Colonic mucosa (tissue), 4 donors: ENCODE data around the gene LARGE1. TPM values are rescaled to one million over a fixed set of nuclear protein-coding genes. Genes with fewer than 3 reads are reported as not detected.

Source experiments
- DNase-seq: peaks from one replicate; pipeline ENCODE4 v3.0.0-alpha.2; 2020
- H3K27ac ChIP-seq: fragments of 200-600 bp; one replicate; pipeline ENCODE4 v1.8.0; 2021
- H3K27me3 ChIP-seq: fragments of 200-600 bp; one replicate; pipeline ENCODE4 v1.8.0; 2021
- H3K36me3 ChIP-seq: fragments of 200-600 bp; one replicate; pipeline ENCODE4 v1.8.0; 2021
- H3K4me1 ChIP-seq: fragments of 200-600 bp; one replicate; pipeline ENCODE4 v1.8.0; 2021; ENCODE audit warnings: mild to moderate bottlenecking
- H3K4me3 ChIP-seq: fragments of 200-600 bp; one replicate; pipeline ENCODE4 v1.8.0; 2021
- H3K9ac ChIP-seq, 2 donors: one replicate each; pipeline ENCODE4 v1.7.0; 2013; ENCODE audit warnings: control low read depth in 2 of 2, low read depth in 2 of 2, low read length in 2 of 2
- H3K9me3 ChIP-seq: fragments of 200-600 bp; one replicate; pipeline ENCODE4 v1.8.0; 2021
- intact Hi-C: fragments of 100-400 bp; cut with DNase I; formaldehyde crosslinking; loops from one replicate; pipeline ENCODE4 v1.14.1; 2022
- total RNA-seq, 2 donors: library from RNA; stranded (reverse); fragmentation: NEBNext Ultra II Directional in 1 of 2; extraction: Animal tissue kit (Norgen Biotek cat#: 25700) in 1 of 2; gene quantifications; one replicate each; pipeline ENCODE4 v1.2.1, GENCODE V29; 2021
- TF ChIP-seq, protein P1 (sequence below): fragments of 200-600 bp; IDR thresholded peaks from one replicate; pipeline ENCODE4 v1.8.0; 2022; ENCODE audit warnings: antibody characterized with exemption, mild to moderate bottlenecking
- donor health status: healthy.
- donor health status: DM: no; HTN: no; CAD: no.
- donor health status: DM: no; HTN: no; CAD: no.

The LARGE1 gene
- total RNA-seq, 2 donors from 2014 or later = 45.2 to 46.5 TPM

DNA sequence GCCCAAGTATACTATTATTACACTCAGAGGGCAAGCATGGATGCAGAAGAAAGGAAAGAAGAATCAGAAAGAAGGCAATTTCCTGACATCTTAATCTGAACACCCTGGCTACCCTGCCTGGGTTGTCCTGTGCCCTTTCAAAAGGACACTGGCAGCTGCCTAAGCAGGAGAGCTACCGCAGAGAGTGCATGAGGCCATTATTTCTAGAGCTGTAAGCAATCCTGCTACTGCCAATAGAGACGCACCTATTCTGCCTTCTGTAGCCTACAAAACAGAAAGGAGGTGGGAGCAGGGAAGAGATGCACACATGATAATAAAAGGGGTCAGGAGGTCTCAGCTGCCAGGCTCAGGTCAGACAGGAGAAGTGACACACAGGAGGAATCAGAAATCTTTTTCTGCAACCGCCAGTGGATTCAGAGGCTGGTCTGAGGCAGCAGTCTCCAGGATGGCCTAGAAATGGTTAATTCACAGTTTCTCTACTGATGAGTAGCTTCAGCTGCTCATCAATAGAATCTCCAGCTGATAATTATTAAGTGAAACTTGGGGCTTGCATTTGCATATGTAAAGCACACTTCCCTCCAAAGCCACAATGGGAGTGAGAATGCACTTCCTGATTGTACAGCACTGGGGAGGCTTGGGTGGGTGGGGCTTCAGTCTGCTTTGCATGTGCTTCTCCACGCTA is 253.9 kb downstream of the LARGE1 start:
- intact Hi-C loops = no loop called here
- TF ChIP-seq, protein P1, sequence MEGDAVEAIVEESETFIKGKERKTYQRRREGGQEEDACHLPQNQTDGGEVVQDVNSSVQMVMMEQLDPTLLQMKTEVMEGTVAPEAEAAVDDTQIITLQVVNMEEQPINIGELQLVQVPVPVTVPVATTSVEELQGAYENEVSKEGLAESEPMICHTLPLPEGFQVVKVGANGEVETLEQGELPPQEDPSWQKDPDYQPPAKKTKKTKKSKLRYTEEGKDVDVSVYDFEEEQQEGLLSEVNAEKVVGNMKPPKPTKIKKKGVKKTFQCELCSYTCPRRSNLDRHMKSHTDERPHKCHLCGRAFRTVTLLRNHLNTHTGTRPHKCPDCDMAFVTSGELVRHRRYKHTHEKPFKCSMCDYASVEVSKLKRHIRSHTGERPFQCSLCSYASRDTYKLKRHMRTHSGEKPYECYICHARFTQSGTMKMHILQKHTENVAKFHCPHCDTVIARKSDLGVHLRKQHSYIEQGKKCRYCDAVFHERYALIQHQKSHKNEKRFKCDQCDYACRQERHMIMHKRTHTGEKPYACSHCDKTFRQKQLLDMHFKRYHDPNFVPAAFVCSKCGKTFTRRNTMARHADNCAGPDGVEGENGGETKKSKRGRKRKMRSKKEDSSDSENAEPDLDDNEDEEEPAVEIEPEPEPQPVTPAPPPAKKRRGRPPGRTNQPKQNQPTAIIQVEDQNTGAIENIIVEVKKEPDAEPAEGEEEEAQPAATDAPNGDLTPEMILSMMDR = no peak
- DNase-seq = peak; percentile 20

DNA sequence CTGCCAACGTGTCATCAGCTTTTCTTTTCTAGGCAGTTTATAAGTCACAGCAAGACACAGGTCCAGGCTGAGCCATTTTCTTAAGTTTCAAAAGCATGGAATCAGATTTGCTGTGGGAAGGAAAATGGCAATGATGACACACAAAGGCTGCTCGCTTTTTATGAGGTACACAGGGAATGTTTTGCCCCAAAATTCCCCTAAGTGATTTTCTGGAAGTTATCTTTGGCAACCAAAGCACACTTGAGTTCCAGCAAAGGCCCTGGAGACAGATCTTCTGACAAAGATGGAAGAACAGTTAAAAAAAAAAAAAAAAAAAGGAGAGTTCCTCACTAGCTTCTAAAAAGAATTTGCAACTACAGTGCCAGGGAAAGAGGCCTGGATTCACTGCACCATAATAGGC is 260.8 kb downstream of the LARGE1 start:
- TF ChIP-seq, protein P1 = no peak
- no peaks in the 10 kb centered on the region for H3K27me3 ChIP-seq
- intact Hi-C loops = loop anchor here (10.0 kb wide), 1 partner anchor 265 kb away; the partner anchor contains the start of gene LARGE1
- no peak for DNase-seq
- H3K4me1 ChIP-seq = no peaks in the 10 kb centered on the region
- no peak overlapping the region for H3K4me3 ChIP-seq
- no peak overlapping the region for H3K27ac ChIP-seq
- no peak overlapping the region for H3K9ac ChIP-seq
- H3K9me3 ChIP-seq = no peaks in the 10 kb centered on the region
- no peaks in the 10 kb centered on the region for H3K36me3 ChIP-seq

More for the DNA sequence above, 253.9 kb downstream of the LARGE1 start:
- H3K4me1 ChIP-seq = no peaks in the 10 kb centered on the region
- no peaks in the 10 kb centered on the region for H3K27me3 ChIP-seq
- no peak overlapping the region for H3K9ac ChIP-seq
- H3K9me3 ChIP-seq = no peaks in the 10 kb centered on the region
- H3K36me3 ChIP-seq = no peaks in the 10 kb centered on the region
- H3K4me3 ChIP-seq = no peak overlapping the region
- no peak overlapping the region for H3K27ac ChIP-seq

DNA sequence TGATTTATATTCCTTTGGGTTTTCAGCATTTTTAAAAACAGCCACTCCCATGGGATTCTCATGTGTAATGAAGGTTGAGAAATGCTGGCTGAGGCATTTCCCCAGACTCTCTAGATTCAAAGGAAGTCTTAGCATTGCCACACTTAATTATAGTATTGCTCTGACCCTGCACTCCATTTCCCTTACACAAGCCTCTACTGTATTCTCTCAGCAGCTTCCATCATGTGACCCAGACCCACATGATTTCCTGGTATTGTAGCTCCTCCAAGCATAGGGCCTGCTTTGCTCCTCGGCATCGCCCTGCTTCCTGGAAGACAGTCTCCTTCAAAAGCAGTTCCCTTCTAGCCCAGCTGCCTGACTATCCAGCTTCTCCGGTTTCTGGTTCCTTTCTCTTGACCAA is 261.5 kb downstream of the LARGE1 start:
- H3K36me3 ChIP-seq = no peaks in the 10 kb centered on the region
- H3K27ac ChIP-seq = no peak overlapping the region
- intact Hi-C loops = loop anchor here (10.0 kb wide), 1 partner anchor 266 kb away; the partner anchor contains the start of gene LARGE1
- no peaks in the 10 kb centered on the region for H3K9me3 ChIP-seq
- H3K27me3 ChIP-seq = no peaks in the 10 kb centered on the region
- no peak overlapping the region for H3K9ac ChIP-seq
- TF ChIP-seq, protein P1 = no peak
- H3K4me3 ChIP-seq = no peak overlapping the region
- DNase-seq = peak; percentile 34
- no peaks in the 10 kb centered on the region for H3K4me1 ChIP-seq

GRCh38 chr22:33657670-33658069 is 262.6 kb downstream of the LARGE1 start:
- H3K4me1 ChIP-seq = no peaks in the 10 kb centered on the region
- no peaks in the 10 kb centered on the region for H3K27me3 ChIP-seq
- H3K9ac ChIP-seq = no peak overlapping the region
- TF ChIP-seq, protein P1 = no peak
- H3K9me3 ChIP-seq = no peaks in the 10 kb centered on the region
- DNase-seq = no peak
- no peak overlapping the region for H3K27ac ChIP-seq
- intact Hi-C loops = loop anchor here (10.0 kb wide), 1 partner anchor 267 kb away; the partner anchor contains the start of gene LARGE1
- H3K36me3 ChIP-seq = no peaks in the 10 kb centered on the region
- H3K4me3 ChIP-seq = no peak overlapping the region

- H3K9ac ChIP-seq = no peak overlapping the region
- no peak overlapping the region for H3K4me3 ChIP-seq
- H3K9me3 ChIP-seq = no peaks in the 10 kb centered on the region
- no peak for DNase-seq
- no peaks in the 10 kb centered on the region for H3K4me1 ChIP-seq
- H3K36me3 ChIP-seq = no peaks in the 10 kb centered on the region
- intact Hi-C loops = loop anchor here (10.0 kb wide), 1 partner anchor 268 kb away; the partner anchor contains the start of gene LARGE1
- H3K27ac ChIP-seq = no peak overlapping the region
- H3K27me3 ChIP-seq = no peaks in the 10 kb centered on the region
- TF ChIP-seq, protein P1 = no peak
These were observed 263.3 kb downstream of the LARGE1 start for GRCh38 chr22:33656808-33657628.
